Keratinocyte (primary cell): ENCODE measurements around the gene GALNT9. TPM values are rescaled to one million over a fixed set of nuclear protein-coding genes. Genes with fewer than 3 reads are reported as not detected.

Experiments used
- DNase-seq: peaks from one replicate; pipeline ENCODE4 v3.0.0-alpha.2; 2011; ENCODE audit warnings: low read depth, missing footprints, low spot score
- FAIRE-seq: peaks from 2 replicates; lab custom pipeline; 2011; peaks lifted over from hg19 to GRCh38; lab: Jason Lieb, UNC
- H2AFZ ChIP-seq: 2 replicates; pipeline ENCODE4 v1.6.0; 2012; ENCODE audit warnings: low read length, control low read depth, inconsistent platforms; ENCODE audit not compliant: control insufficient read depth
- H3K27ac ChIP-seq: 2 replicates; pipeline ENCODE4 v1.5.1; 2011; ENCODE audit warnings: low read length; ENCODE audit not compliant: control insufficient read depth, insufficient read depth
- H3K27me3 ChIP-seq: 3 replicates; pipeline ENCODE4 v1.6.0; 2011; ENCODE audit warnings: low read length; ENCODE audit not compliant: control insufficient read depth, insufficient read depth; ENCODE audit errors: extremely low read depth
- H3K36me3 ChIP-seq, 2 experiments: 2 replicates in 1 of 2; 3 replicates in 1 of 2; pipeline ENCODE4 v1.5.1; 2011; ENCODE audit warnings: low read length in 2 of 2, mild to moderate bottlenecking in 1 of 2; ENCODE audit not compliant: control insufficient read depth in 2 of 2, insufficient read depth in 2 of 2; ENCODE audit errors: extremely low read depth in 1 of 2
- H3K4me1 ChIP-seq: 3 replicates; pipeline ENCODE4 v1.5.1; 2011; ENCODE audit warnings: low read length; ENCODE audit not compliant: control insufficient read depth, insufficient read depth; ENCODE audit errors: extremely low read depth
- H3K4me2 ChIP-seq: 3 replicates; pipeline ENCODE4 v1.6.0; 2011; ENCODE audit warnings: low read depth, low read length; ENCODE audit not compliant: control insufficient read depth, insufficient read depth; ENCODE audit errors: extremely low read depth
- H3K4me3 ChIP-seq, 3 experiments: fragments of 200-600 bp in 1 of 3; sonication (generic) in 1 of 3; 2 replicates in 2 of 3; 3 replicates in 1 of 3; pipeline ENCODE4 v1.5.1; 2011 to 2016; ENCODE audit warnings: low read length in 3 of 3, mild to moderate bottlenecking in 3 of 3, control low read depth in 2 of 3, inconsistent platforms in 1 of 3, low read depth in 1 of 3, mixed read lengths in 1 of 3, mixed run types in 1 of 3, moderate library complexity in 1 of 3; ENCODE audit not compliant: control insufficient read depth in 2 of 3, insufficient read depth in 2 of 3; ENCODE audit errors: extremely low read depth in 1 of 3
- H3K79me2 ChIP-seq: 2 replicates; pipeline ENCODE4 v1.6.0; 2012; ENCODE audit warnings: low read length; ENCODE audit not compliant: control insufficient read depth, insufficient read depth
- H3K9ac ChIP-seq: 3 replicates; pipeline ENCODE4 v1.6.0; 2011; ENCODE audit warnings: low read length; ENCODE audit not compliant: control insufficient read depth, insufficient read depth; ENCODE audit errors: extremely low read depth
- H3K9me1 ChIP-seq: 3 replicates; pipeline ENCODE4 v1.6.0; 2011; ENCODE audit warnings: low read length; ENCODE audit not compliant: control insufficient read depth, insufficient read depth; ENCODE audit errors: extremely low read depth
- H3K9me3 ChIP-seq: 2 replicates; pipeline ENCODE4 v1.5.1; 2012; ENCODE audit warnings: low read depth, low read length; ENCODE audit not compliant: control insufficient read depth
- H4K20me1 ChIP-seq: 3 replicates; pipeline ENCODE4 v1.6.0; 2011; ENCODE audit warnings: low read length; ENCODE audit not compliant: control insufficient read depth, insufficient read depth; ENCODE audit errors: extremely low read depth
- CTCF ChIP-seq, 3 experiments: IDR thresholded peaks in 1 of 3; conservative IDR thresholded peaks in 1 of 3; optimal IDR thresholded peaks in 1 of 3; 2 replicates in 2 of 3; 3 replicates in 1 of 3; pipeline versions ENCODE3 to v1.5.1; 2011; ENCODE audit warnings: low read length in 3 of 3, mild to moderate bottlenecking in 3 of 3, moderate library complexity in 2 of 3, control low read depth in 1 of 3, inconsistent platforms in 1 of 3; ENCODE audit not compliant: insufficient read depth in 2 of 3; ENCODE audit errors: extremely low read depth in 1 of 3
- EZH2 ChIP-seq: IDR thresholded peaks from one replicate; pipeline ENCODE4 v1.6.1; 2012; ENCODE audit warnings: inconsistent platforms, mild to moderate bottlenecking, low read length, moderate library complexity
- dilution Hi-C: fragments of 300-500 bp; cut with MboI; formaldehyde crosslinking; loops from one replicate; pipeline ENCODE4 v1.7.0; 2020; ENCODE audit warnings: low sequenced_read_pairs; ENCODE audit not compliant: extremely low pct_ligation_motif_present
- polyA plus RNA-seq, 5 experiments: library from polyadenylated mRNA; depleted of rRNA in 3 of 5; stranded (reverse) in 3 of 5; stranded (forward) in 1 of 5; unstranded in 1 of 5; fragments of >200 nt; gene quantifications; 1 replicate in 1 of 5; 2 replicates in 3 of 5; 3 replicates in 1 of 5; pipeline versions ENCODE4 v1.2.1 to v1.2.3, GENCODE V29; 2011 to 2012; ENCODE audit warnings: missing spikeins in 2 of 5, low read depth in 1 of 5, low replicate concordance in 1 of 5

GALNT9 gene
- polyA plus RNA-seq, 1 donor (not counting 4 experiments of a cell fraction or from before 2014, with no cell fraction given), result not detected

GRCh38 chr12:132155771-132156572 lies 173.4 kb downstream of the GALNT9 start:
- no peaks in the 10 kb centered on the region for H3K27me3 ChIP-seq
- TF ChIP-seq CTCF (optimal IDR thresholded peaks at IDR 0.05 in 1 of 3, IDR thresholded peaks at IDR 0.05 in 1 of 3, conservative IDR thresholded peaks at IDR 0.05 in 1 of 3; ENCODE audit: extremely low read depth in 1 of 3, insufficient read depth in 2 of 3, low read length in 3 of 3) (no peak), EZH2 (no peak)
- H3K36me3 ChIP-seq, result peaks cover 5 to 7% of the 10 kb centered on the region in 2 experiments
- no peaks in the 10 kb centered on the region for H3K79me2 ChIP-seq
- peak; percentile 29 for FAIRE-seq
- H3K9me3 ChIP-seq, result peaks cover 9% of the 10 kb centered on the region
- no peak overlapping the region for H3K9ac ChIP-seq
- DNase-seq, result no peak
- no peaks in the 10 kb centered on the region for H3K4me1 ChIP-seq
- no peak overlapping the region for H3K4me3 ChIP-seq
- dilution Hi-C loops, result no loop called here
- no peaks in the 10 kb centered on the region for H3K9me1 ChIP-seq
- H3K27ac ChIP-seq, result no peak overlapping the region
- H3K4me2 ChIP-seq, result no peak overlapping the region
- H4K20me1 ChIP-seq, result no peaks in the 10 kb centered on the region
- no peak overlapping the region for H2AFZ ChIP-seq

GRCh38 chr12:132154941-132155770 lies 174.2 kb downstream of the GALNT9 start:
- H3K27me3 ChIP-seq, result no peaks in the 10 kb centered on the region
- no peak overlapping the region for H2AFZ ChIP-seq
- FAIRE-seq (no peak), DNase-seq (no peak)
- H3K9ac ChIP-seq, result no peak overlapping the region
- no peaks in the 10 kb centered on the region for H4K20me1 ChIP-seq
- H3K36me3 ChIP-seq, result peaks cover 5 to 7% of the 10 kb centered on the region in 2 experiments
- dilution Hi-C loops, result no loop called here
- no peak overlapping the region for H3K27ac ChIP-seq
- H3K4me2 ChIP-seq, result no peak overlapping the region
- no peak overlapping the region for H3K4me3 ChIP-seq
- no peaks in the 10 kb centered on the region for H3K9me1 ChIP-seq
- TF ChIP-seq CTCF (optimal IDR thresholded peaks at IDR 0.05 in 1 of 3, IDR thresholded peaks at IDR 0.05 in 1 of 3, conservative IDR thresholded peaks at IDR 0.05 in 1 of 3; ENCODE audit: extremely low read depth in 1 of 3, insufficient read depth in 2 of 3, low read length in 3 of 3) (no peak), EZH2 (no peak)
- no peaks in the 10 kb centered on the region for H3K79me2 ChIP-seq
- H3K4me1 ChIP-seq, result no peaks in the 10 kb centered on the region
- peaks cover 9% of the 10 kb centered on the region for H3K9me3 ChIP-seq
